Measurements from ENCODE around the gene FAM3A.

FAM3A gene

DNA sequence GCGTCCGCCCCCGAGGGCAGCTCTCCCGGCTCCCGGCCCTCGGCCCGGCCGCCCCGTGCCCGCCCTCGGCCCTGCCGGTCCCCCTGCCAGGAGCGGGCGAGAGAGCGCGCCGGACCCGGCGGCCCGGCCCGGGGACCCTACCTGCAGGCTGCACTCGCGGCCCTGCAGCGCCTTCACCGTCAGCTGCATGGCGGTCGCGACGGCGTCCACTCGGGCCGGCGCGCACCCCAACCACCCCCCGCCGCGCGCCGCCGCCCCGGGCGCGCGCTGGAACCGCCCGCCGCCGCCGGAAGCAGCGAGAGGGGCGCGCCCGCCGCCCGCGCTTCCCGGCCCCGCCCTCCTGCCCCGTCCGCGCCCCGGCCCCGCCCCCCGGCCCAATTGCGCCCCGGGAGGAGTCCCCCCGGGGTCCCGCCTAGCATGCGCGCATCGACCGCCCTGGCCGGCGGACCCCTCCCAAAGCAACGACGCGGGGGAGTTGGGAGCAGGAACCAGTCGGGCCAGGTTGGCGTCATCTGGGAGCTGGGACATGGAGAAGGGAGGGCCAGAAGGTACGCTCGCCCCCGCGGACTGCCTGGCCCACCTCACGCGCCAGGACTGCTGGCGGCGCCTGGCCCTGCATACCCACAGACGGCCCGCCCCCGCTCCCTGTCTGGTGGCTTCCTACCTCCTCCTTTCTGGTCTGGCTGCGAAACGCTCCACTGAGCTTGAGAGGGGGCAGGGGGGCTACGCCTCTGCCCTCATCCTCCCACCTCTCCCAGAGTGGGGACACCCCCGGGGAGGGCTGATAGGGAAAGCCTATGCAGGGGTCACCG is 29.4 kb downstream of the FAM3A start, which contains the start of gene UBL4A:
Gene UBL4A, minus strand, starts transcription at position 220 of the 812 bp plus-strand sequence. Its CDS starts 31 bp downstream, at position 189.
- Histone ChIP-seq H3K9me2 (replicated peaks; ENCODE audit: low read depth, low read length) (no peaks in the 10 kb centered on the region), H3K36me3 (ENCODE audit: insufficient read depth, low read length) (no peaks in the 10 kb centered on the region), H3K27me3 (ENCODE audit: insufficient read depth, low read length, poor library complexity, severe bottlenecking) (no peaks in the 10 kb centered on the region), H3K4me1 (ENCODE audit: insufficient read depth, low read length, poor library complexity, severe bottlenecking) (no peaks in the 10 kb centered on the region), H2AFZ (ENCODE audit: low read length) (peak within 1 kb of the TSS; percentile 64), H4K20me1 (ENCODE audit: insufficient read depth, low read length, poor library complexity, severe bottlenecking) (peaks cover 5% of the 10 kb centered on the region), H3K4me2 (ENCODE audit: low read depth, low read length, poor library complexity, severe bottlenecking) (peak within 1 kb of the TSS; percentile 85), H3F3A (ENCODE audit: low read depth) (no peaks in the 10 kb centered on the region), H3K79me2 (ENCODE audit: insufficient read depth, low read length) (peaks cover 44% of the 10 kb centered on the region), H3K9ac (ENCODE audit: low read depth, low read length, poor library complexity, severe bottlenecking) (peak within 1 kb of the TSS; percentile 85), H3K9me3 (ENCODE audit: insufficient read depth, low read depth, low read length) (no peaks in the 10 kb centered on the region), H3K4me3 (ENCODE audit: low read length, poor library complexity, severe bottlenecking) (peak within 1 kb of the TSS; percentile 79)
- TF ChIP-seq, protein P1, sequence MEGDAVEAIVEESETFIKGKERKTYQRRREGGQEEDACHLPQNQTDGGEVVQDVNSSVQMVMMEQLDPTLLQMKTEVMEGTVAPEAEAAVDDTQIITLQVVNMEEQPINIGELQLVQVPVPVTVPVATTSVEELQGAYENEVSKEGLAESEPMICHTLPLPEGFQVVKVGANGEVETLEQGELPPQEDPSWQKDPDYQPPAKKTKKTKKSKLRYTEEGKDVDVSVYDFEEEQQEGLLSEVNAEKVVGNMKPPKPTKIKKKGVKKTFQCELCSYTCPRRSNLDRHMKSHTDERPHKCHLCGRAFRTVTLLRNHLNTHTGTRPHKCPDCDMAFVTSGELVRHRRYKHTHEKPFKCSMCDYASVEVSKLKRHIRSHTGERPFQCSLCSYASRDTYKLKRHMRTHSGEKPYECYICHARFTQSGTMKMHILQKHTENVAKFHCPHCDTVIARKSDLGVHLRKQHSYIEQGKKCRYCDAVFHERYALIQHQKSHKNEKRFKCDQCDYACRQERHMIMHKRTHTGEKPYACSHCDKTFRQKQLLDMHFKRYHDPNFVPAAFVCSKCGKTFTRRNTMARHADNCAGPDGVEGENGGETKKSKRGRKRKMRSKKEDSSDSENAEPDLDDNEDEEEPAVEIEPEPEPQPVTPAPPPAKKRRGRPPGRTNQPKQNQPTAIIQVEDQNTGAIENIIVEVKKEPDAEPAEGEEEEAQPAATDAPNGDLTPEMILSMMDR (conservative IDR thresholded peaks at IDR 0.05; ENCODE audit: low read length) = no peak
- TF ChIP-seq EZH2phosphoT487 (IDR thresholded peaks at IDR 0.05; ENCODE audit: borderline replicate concordance) = no peak

DNA sequence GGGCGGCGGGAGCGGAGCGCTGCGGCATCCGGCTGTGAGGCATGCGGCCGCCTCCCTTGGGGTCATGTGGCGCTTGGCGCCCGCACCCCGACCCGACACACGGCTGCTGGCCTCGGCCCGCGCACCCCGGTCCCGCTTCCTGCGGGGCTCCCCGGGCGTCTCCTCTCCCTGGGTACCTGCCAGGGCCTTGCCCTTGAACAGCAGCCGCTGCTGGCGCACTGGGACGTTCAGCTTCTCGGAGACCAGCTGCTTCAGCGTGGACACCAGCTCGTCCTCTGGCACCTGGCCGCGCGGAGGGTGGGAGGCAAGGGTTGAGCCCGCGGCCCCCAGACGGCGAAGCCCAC is 30.0 kb downstream of the FAM3A start:
- Histone ChIP-seq H3K27me3 (ENCODE audit: insufficient read depth, low read length, poor library complexity, severe bottlenecking) (no peaks in the 10 kb centered on the region), H3K4me2 (ENCODE audit: low read depth, low read length, poor library complexity, severe bottlenecking) (peak overlapping the region; percentile 85), H3K79me2 (ENCODE audit: insufficient read depth, low read length) (peaks cover 44% of the 10 kb centered on the region), H4K20me1 (ENCODE audit: insufficient read depth, low read length, poor library complexity, severe bottlenecking) (peaks cover 5% of the 10 kb centered on the region), H3K4me3 (ENCODE audit: low read length, poor library complexity, severe bottlenecking) (peak overlapping the region; percentile 79), H3K9ac (ENCODE audit: low read depth, low read length, poor library complexity, severe bottlenecking) (peak overlapping the region; percentile 85), H3K36me3 (ENCODE audit: insufficient read depth, low read length) (no peaks in the 10 kb centered on the region), H2AFZ (ENCODE audit: low read length) (no peak overlapping the region; the same call in 1 of the 2 replicates), H3F3A (ENCODE audit: low read depth) (no peaks in the 10 kb centered on the region), H3K4me1 (ENCODE audit: insufficient read depth, low read length, poor library complexity, severe bottlenecking) (no peaks in the 10 kb centered on the region), H3K9me2 (replicated peaks; ENCODE audit: low read depth, low read length) (no peaks in the 10 kb centered on the region), H3K9me3 (ENCODE audit: insufficient read depth, low read depth, low read length) (no peaks in the 10 kb centered on the region)
- TF ChIP-seq, protein P1 (conservative IDR thresholded peaks at IDR 0.05; ENCODE audit: low read length) = no peak
- no peak for TF ChIP-seq EZH2phosphoT487 (IDR thresholded peaks at IDR 0.05; ENCODE audit: borderline replicate concordance)

GRCh38 chrX:154485150-154486051 is 30.6 kb downstream of the FAM3A start:
- Histone ChIP-seq H3K9ac (ENCODE audit: low read depth, low read length, poor library complexity, severe bottlenecking) (peak overlapping the region; percentile 85), H3K79me2 (ENCODE audit: insufficient read depth, low read length) (peaks cover 44% of the 10 kb centered on the region), H3K9me3 (ENCODE audit: insufficient read depth, low read depth, low read length) (no peaks in the 10 kb centered on the region), H3K27me3 (ENCODE audit: insufficient read depth, low read length, poor library complexity, severe bottlenecking) (no peaks in the 10 kb centered on the region), H3K4me2 (ENCODE audit: low read depth, low read length, poor library complexity, severe bottlenecking) (peak overlapping the region; percentile 85), H2AFZ (ENCODE audit: low read length) (no peak overlapping the region), H3K36me3 (ENCODE audit: insufficient read depth, low read length) (no peaks in the 10 kb centered on the region), H3K4me1 (ENCODE audit: insufficient read depth, low read length, poor library complexity, severe bottlenecking) (no peaks in the 10 kb centered on the region), H4K20me1 (ENCODE audit: insufficient read depth, low read length, poor library complexity, severe bottlenecking) (peaks cover 5% of the 10 kb centered on the region), H3K4me3 (ENCODE audit: low read length, poor library complexity, severe bottlenecking) (peak overlapping the region; percentile 79), H3F3A (ENCODE audit: low read depth) (no peaks in the 10 kb centered on the region), H3K9me2 (replicated peaks; ENCODE audit: low read depth, low read length) (no peaks in the 10 kb centered on the region)
- TF ChIP-seq, protein P1 (conservative IDR thresholded peaks at IDR 0.05; ENCODE audit: low read length) = no peak
- no peak for TF ChIP-seq EZH2phosphoT487 (IDR thresholded peaks at IDR 0.05; ENCODE audit: borderline replicate concordance)

Data from Loucy (cell line).